ENCODE results near the gene ECSCR.
A peak's percentile ranks its signal among the peaks of the same experiment; 100 is the strongest.
"Not testable (repeated sequence)": the region's sequence is repeated elsewhere in the genome, so short reads cannot be mapped to it uniquely, and the experiment has no call there.

ECSCR gene

GRCh38 chr5:139482890-139483208 is 20.3 kb upstream of the ECSCR start:
- H3K4me3 ChIP-seq (ENCODE audit: low read length); H3K4me1 ChIP-seq (ENCODE audit: insufficient read depth, low read length); H3K27ac ChIP-seq (ENCODE audit: low read length); H3K27me3 ChIP-seq (ENCODE audit: insufficient read depth, low read length); H3K36me3 ChIP-seq (ENCODE audit: insufficient read depth, low read depth, low read length); H3K9ac ChIP-seq (ENCODE audit: low read depth, low read length); H3K9me3 ChIP-seq (ENCODE audit: insufficient read depth, low read depth, low read length): not testable (repeated sequence)

- Histone ChIP-seq H3K9ac (ENCODE audit: low read depth, low read length) (no peak within 1 kb of the TSS), H3K36me3 (ENCODE audit: insufficient read depth, low read depth, low read length) (no peaks in the 10 kb centered on the region), H3K27me3 (ENCODE audit: insufficient read depth, low read length) (no peaks in the 10 kb centered on the region; the same call in 1 of the 2 replicates), H3K27ac (ENCODE audit: low read length) (no peak within 1 kb of the TSS), H3K4me3 (ENCODE audit: low read length) (no peak within 1 kb of the TSS), H3K4me1 (ENCODE audit: insufficient read depth, low read length) (peaks cover 2% of the 10 kb centered on the region; the same call in 1 of the 2 replicates), H3K9me3 (ENCODE audit: insufficient read depth, low read depth, low read length) (no peaks in the 10 kb centered on the region)
Observed at GRCh38 chr5:139482050-139482889, 19.7 kb upstream of the ECSCR start, which contains the start of gene STING1. Gene STING1, minus strand, starts transcription at chr5:139482758. Its CDS starts 1,054 bp downstream, at chr5:139481704.

- no peak overlapping the region for H3K9ac ChIP-seq (ENCODE audit: low read depth, low read length)
- no peak overlapping the region for H3K27ac ChIP-seq (ENCODE audit: low read length)
Observed at GRCh38 chr5:139481580-139482049, 19.1 kb upstream of the ECSCR start.

GRCh38 chr5:139481122-139481533 is 18.6 kb upstream of the ECSCR start:
- Histone ChIP-seq H3K36me3 (ENCODE audit: insufficient read depth, low read depth, low read length) (no peaks in the 10 kb centered on the region), H3K4me1 (ENCODE audit: insufficient read depth, low read length) (peaks cover 2% of the 10 kb centered on the region; the same call in 1 of the 2 replicates), H3K9me3 (ENCODE audit: insufficient read depth, low read depth, low read length) (no peaks in the 10 kb centered on the region), H3K4me3 (ENCODE audit: low read length) (no peak overlapping the region), H3K27me3 (ENCODE audit: insufficient read depth, low read length) (no peaks in the 10 kb centered on the region; the same call in 1 of the 2 replicates), H3K9ac (ENCODE audit: low read depth, low read length) (no peak overlapping the region), H3K27ac (ENCODE audit: low read length) (no peak overlapping the region)

More at GRCh38 chr5:139481580-139482049, 19.1 kb upstream of the ECSCR start:
- H3K4me3 ChIP-seq (ENCODE audit: low read length) = no peak overlapping the region
- no peaks in the 10 kb centered on the region; the same call in 1 of the 2 replicates for H3K27me3 ChIP-seq (ENCODE audit: insufficient read depth, low read length)
- no peaks in the 10 kb centered on the region for H3K9me3 ChIP-seq (ENCODE audit: insufficient read depth, low read depth, low read length)
- H3K36me3 ChIP-seq (ENCODE audit: insufficient read depth, low read depth, low read length) = no peaks in the 10 kb centered on the region
- H3K4me1 ChIP-seq (ENCODE audit: insufficient read depth, low read length) = peaks cover 2% of the 10 kb centered on the region; the same call in 1 of the 2 replicates

GRCh38 chr5:139479729-139480128 is 17.2 kb upstream of the ECSCR start:
- not testable (repeated sequence) for H3K4me3 ChIP-seq (ENCODE audit: low read length); H3K9me3 ChIP-seq (ENCODE audit: insufficient read depth, low read depth, low read length); H3K4me1 ChIP-seq (ENCODE audit: insufficient read depth, low read length); H3K27ac ChIP-seq (ENCODE audit: low read length); H3K9ac ChIP-seq (ENCODE audit: low read depth, low read length); H3K36me3 ChIP-seq (ENCODE audit: insufficient read depth, low read depth, low read length); H3K27me3 ChIP-seq (ENCODE audit: insufficient read depth, low read length)

- H3K27ac ChIP-seq (ENCODE audit: low read length); H3K4me1 ChIP-seq (ENCODE audit: insufficient read depth, low read length); H3K36me3 ChIP-seq (ENCODE audit: insufficient read depth, low read depth, low read length); H3K9me3 ChIP-seq (ENCODE audit: insufficient read depth, low read depth, low read length); H3K27me3 ChIP-seq (ENCODE audit: insufficient read depth, low read length); H3K4me3 ChIP-seq (ENCODE audit: low read length); H3K9ac ChIP-seq (ENCODE audit: low read depth, low read length): not testable (repeated sequence)
Observed at GRCh38 chr5:139478657-139479423, 16.3 kb upstream of the ECSCR start.

GRCh38 chr5:139475865-139476617 is 13.5 kb upstream of the ECSCR start:
- Histone ChIP-seq H3K27me3 (ENCODE audit: insufficient read depth, low read length) (0 out of 2 replicates have a peak, but pooled peaks cover 9% of the 10 kb centered on the region), H3K4me1 (ENCODE audit: insufficient read depth, low read length) (peaks cover 23% of the 10 kb centered on the region; the same call in 1 of the 2 replicates), H3K4me3 (ENCODE audit: low read length) (no peak overlapping the region), H3K9ac (ENCODE audit: low read depth, low read length) (no peak overlapping the region), H3K9me3 (ENCODE audit: insufficient read depth, low read depth, low read length) (no peaks in the 10 kb centered on the region), H3K36me3 (ENCODE audit: insufficient read depth, low read depth, low read length) (no peaks in the 10 kb centered on the region), H3K27ac (ENCODE audit: low read length) (no peak overlapping the region)

GRCh38 chr5:139474890-139475791 is 12.6 kb upstream of the ECSCR start:
- no peaks in the 10 kb centered on the region for H3K36me3 ChIP-seq (ENCODE audit: insufficient read depth, low read depth, low read length)
- no peak overlapping the region for H3K4me3 ChIP-seq (ENCODE audit: low read length)
- H3K4me1 ChIP-seq (ENCODE audit: insufficient read depth, low read length) = peaks cover 23% of the 10 kb centered on the region; the same call in 1 of the 2 replicates
- H3K9me3 ChIP-seq (ENCODE audit: insufficient read depth, low read depth, low read length) = no peaks in the 10 kb centered on the region
- H3K27me3 ChIP-seq (ENCODE audit: insufficient read depth, low read length) = 0 out of 2 replicates have a peak, but pooled peaks cover 9% of the 10 kb centered on the region
- no peak overlapping the region for H3K9ac ChIP-seq (ENCODE audit: low read depth, low read length)
- H3K27ac ChIP-seq (ENCODE audit: low read length) = no peak overlapping the region

GRCh38 chr5:139473565-139473964 is 11.0 kb upstream of the ECSCR start:
- peaks cover 23% of the 10 kb centered on the region; the same call in 1 of the 2 replicates for H3K4me1 ChIP-seq (ENCODE audit: insufficient read depth, low read length)
- H3K4me3 ChIP-seq (ENCODE audit: low read length) = no peak overlapping the region
- H3K9me3 ChIP-seq (ENCODE audit: insufficient read depth, low read depth, low read length) = no peaks in the 10 kb centered on the region
- no peaks in the 10 kb centered on the region for H3K36me3 ChIP-seq (ENCODE audit: insufficient read depth, low read depth, low read length)
- no peak overlapping the region for H3K27ac ChIP-seq (ENCODE audit: low read length)
- H3K27me3 ChIP-seq (ENCODE audit: insufficient read depth, low read length) = 0 out of 2 replicates have a peak, but pooled peaks cover 9% of the 10 kb centered on the region
- peak overlapping the region; percentile 46; the same call in 1 of the 2 replicates for H3K9ac ChIP-seq (ENCODE audit: low read depth, low read length)

GRCh38 chr5:139473105-139473504 is 10.6 kb upstream of the ECSCR start:
- no peak overlapping the region for H3K4me3 ChIP-seq (ENCODE audit: low read length)
- no peak overlapping the region for H3K27ac ChIP-seq (ENCODE audit: low read length)
- H3K9ac ChIP-seq (ENCODE audit: low read depth, low read length) = peak overlapping the region; percentile 46; the same call in 1 of the 2 replicates
- H3K36me3 ChIP-seq (ENCODE audit: insufficient read depth, low read depth, low read length) = no peaks in the 10 kb centered on the region
- H3K27me3 ChIP-seq (ENCODE audit: insufficient read depth, low read length) = 0 out of 2 replicates have a peak, but pooled peaks cover 9% of the 10 kb centered on the region
- H3K4me1 ChIP-seq (ENCODE audit: insufficient read depth, low read length) = peaks cover 23% of the 10 kb centered on the region; the same call in 1 of the 2 replicates
- H3K9me3 ChIP-seq (ENCODE audit: insufficient read depth, low read depth, low read length) = no peaks in the 10 kb centered on the region
